Measurements from ENCODE around the gene NCAM2.

The NCAM2 gene

DNA sequence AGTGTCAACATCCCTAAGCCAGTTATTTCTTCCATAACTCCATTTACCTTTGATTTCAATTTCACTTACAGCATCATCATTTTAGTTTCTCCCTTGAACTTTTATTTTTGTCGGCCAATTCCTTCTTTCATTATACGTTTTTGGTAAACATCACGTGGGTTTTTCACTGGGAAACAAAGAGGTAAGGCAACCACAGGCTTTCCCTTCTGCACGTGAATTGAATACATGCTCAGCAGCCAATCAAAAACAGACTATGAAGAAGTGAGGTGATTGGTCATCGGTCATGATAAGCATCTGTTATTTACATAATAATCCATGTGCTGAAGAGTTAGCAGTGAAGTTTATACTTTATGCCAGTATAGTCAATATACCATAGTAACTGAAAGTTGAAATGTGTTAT, 98.7 kb downstream of the NCAM2 start:
- Histone ChIP-seq H4K20me1 (ENCODE audit: insufficient read depth, low read length) (no peaks in the 10 kb centered on the region), H3K9me2 (ENCODE audit: low read depth, low read length) (no peaks in the 10 kb centered on the region), H3F3A (ENCODE audit: insufficient read depth, low read length) (no peaks in the 10 kb centered on the region), H3K4me2 (ENCODE audit: low read length) (no peak overlapping the region), H3K9me3 (ENCODE audit: low read length) (no peaks in the 10 kb centered on the region), H3K36me3 (ENCODE audit: insufficient read depth, low read length) (no peaks in the 10 kb centered on the region), H3K79me2 (ENCODE audit: insufficient read depth, low read length) (no peaks in the 10 kb centered on the region), H3K27ac (ENCODE audit: low read depth, low read length, poor library complexity, severe bottlenecking) (no peak overlapping the region), H2AFZ (ENCODE audit: low read length) (no peak overlapping the region), H3K4me1 (ENCODE audit: insufficient read depth, low read length, severe bottlenecking) (no peaks in the 10 kb centered on the region), H3K9ac (ENCODE audit: low read length) (no peak overlapping the region), H3K27me3 (ENCODE audit: insufficient read depth, low read length) (no peaks in the 10 kb centered on the region), H3K4me3 (ENCODE audit: low read depth, low read length, poor library complexity, severe bottlenecking) (no peak overlapping the region)
- TF ChIP-seq EZH2 (IDR thresholded peaks at IDR 0.05; ENCODE audit: borderline replicate concordance, low read length), result no peak
- TF ChIP-seq, protein P1, sequence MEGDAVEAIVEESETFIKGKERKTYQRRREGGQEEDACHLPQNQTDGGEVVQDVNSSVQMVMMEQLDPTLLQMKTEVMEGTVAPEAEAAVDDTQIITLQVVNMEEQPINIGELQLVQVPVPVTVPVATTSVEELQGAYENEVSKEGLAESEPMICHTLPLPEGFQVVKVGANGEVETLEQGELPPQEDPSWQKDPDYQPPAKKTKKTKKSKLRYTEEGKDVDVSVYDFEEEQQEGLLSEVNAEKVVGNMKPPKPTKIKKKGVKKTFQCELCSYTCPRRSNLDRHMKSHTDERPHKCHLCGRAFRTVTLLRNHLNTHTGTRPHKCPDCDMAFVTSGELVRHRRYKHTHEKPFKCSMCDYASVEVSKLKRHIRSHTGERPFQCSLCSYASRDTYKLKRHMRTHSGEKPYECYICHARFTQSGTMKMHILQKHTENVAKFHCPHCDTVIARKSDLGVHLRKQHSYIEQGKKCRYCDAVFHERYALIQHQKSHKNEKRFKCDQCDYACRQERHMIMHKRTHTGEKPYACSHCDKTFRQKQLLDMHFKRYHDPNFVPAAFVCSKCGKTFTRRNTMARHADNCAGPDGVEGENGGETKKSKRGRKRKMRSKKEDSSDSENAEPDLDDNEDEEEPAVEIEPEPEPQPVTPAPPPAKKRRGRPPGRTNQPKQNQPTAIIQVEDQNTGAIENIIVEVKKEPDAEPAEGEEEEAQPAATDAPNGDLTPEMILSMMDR (IDR thresholded peaks at IDR 0.05; ENCODE audit: low read length), result no peak

DNA sequence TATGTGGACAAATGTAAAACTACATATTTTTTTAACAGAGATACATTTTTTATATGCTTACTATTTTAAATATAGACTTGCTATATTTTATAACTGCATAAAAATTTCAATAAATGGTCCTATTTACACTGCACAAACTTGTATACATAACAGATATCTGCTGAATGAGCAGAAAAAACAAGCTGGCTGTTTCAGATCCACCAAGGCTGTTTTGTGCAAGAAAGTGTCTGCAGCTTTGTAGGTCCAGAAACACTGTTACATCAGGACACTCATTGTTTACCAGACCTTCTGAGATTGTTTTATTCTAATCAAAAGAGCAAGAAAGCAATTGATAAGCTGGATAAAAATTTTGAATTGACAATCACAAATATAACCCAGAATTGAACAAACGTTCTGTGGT, 99.3 kb downstream of the NCAM2 start:
- no peaks in the 10 kb centered on the region for H3K27me3 ChIP-seq (ENCODE audit: insufficient read depth, low read length)
- H3F3A ChIP-seq (ENCODE audit: insufficient read depth, low read length), result no peaks in the 10 kb centered on the region
- H3K27ac ChIP-seq (ENCODE audit: low read depth, low read length, poor library complexity, severe bottlenecking), result no peak overlapping the region
- H3K79me2 ChIP-seq (ENCODE audit: insufficient read depth, low read length), result no peaks in the 10 kb centered on the region
- H3K36me3 ChIP-seq (ENCODE audit: insufficient read depth, low read length), result no peaks in the 10 kb centered on the region
- H3K4me3 ChIP-seq (ENCODE audit: low read depth, low read length, poor library complexity, severe bottlenecking), result no peak overlapping the region
- no peaks in the 10 kb centered on the region for H3K9me3 ChIP-seq (ENCODE audit: low read length)
- TF ChIP-seq, protein P1 (IDR thresholded peaks at IDR 0.05; ENCODE audit: low read length), result no peak
- TF ChIP-seq EZH2 (IDR thresholded peaks at IDR 0.05; ENCODE audit: borderline replicate concordance, low read length), result no peak
- no peak overlapping the region for H2AFZ ChIP-seq (ENCODE audit: low read length)
- H4K20me1 ChIP-seq (ENCODE audit: insufficient read depth, low read length), result no peaks in the 10 kb centered on the region
- H3K4me2 ChIP-seq (ENCODE audit: low read length), result no peak overlapping the region
- no peaks in the 10 kb centered on the region for H3K4me1 ChIP-seq (ENCODE audit: insufficient read depth, low read length, severe bottlenecking)
- H3K9me2 ChIP-seq (ENCODE audit: low read depth, low read length), result no peaks in the 10 kb centered on the region
- H3K9ac ChIP-seq (ENCODE audit: low read length), result no peak overlapping the region

DNA sequence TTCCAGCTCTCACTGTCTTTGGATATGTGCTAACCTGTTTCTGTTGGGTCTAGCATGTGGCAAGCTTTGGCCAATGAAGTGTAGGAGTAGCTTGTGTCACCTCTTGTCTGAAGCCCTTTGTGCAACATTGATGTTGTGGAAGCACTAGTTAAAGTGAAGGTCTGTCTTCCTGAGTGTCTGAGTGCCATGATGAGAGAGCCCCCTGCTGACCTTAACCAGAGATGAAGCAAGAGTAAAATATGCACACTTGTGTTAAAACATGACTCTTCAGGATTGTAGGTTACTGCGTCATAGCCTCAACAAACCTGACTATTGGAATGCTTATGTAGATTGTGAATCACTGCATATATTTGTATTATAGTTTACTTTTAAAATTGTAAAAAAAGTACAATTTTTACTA, 103.7 kb downstream of the NCAM2 start:
- no peak overlapping the region for H3K4me3 ChIP-seq (ENCODE audit: low read depth, low read length, poor library complexity, severe bottlenecking)
- H3K27me3 ChIP-seq (ENCODE audit: insufficient read depth, low read length), result no peaks in the 10 kb centered on the region
- TF ChIP-seq EZH2 (IDR thresholded peaks at IDR 0.05; ENCODE audit: borderline replicate concordance, low read length), result no peak
- TF ChIP-seq, protein P1 (IDR thresholded peaks at IDR 0.05; ENCODE audit: low read length), result peak; percentile 43; the same call in 1 of the 2 replicates
- no peaks in the 10 kb centered on the region for H3K9me2 ChIP-seq (ENCODE audit: low read depth, low read length)
- H3K9ac ChIP-seq (ENCODE audit: low read length), result no peak overlapping the region
- H3K9me3 ChIP-seq (ENCODE audit: low read length), result no peaks in the 10 kb centered on the region
- H3K4me2 ChIP-seq (ENCODE audit: low read length), result no peak overlapping the region
- no peaks in the 10 kb centered on the region for H3K79me2 ChIP-seq (ENCODE audit: insufficient read depth, low read length)
- H3K27ac ChIP-seq (ENCODE audit: low read depth, low read length, poor library complexity, severe bottlenecking), result no peak overlapping the region
- H3K4me1 ChIP-seq (ENCODE audit: insufficient read depth, low read length, severe bottlenecking), result no peaks in the 10 kb centered on the region
- H2AFZ ChIP-seq (ENCODE audit: low read length), result no peak overlapping the region
- no peaks in the 10 kb centered on the region for H3K36me3 ChIP-seq (ENCODE audit: insufficient read depth, low read length)
- H4K20me1 ChIP-seq (ENCODE audit: insufficient read depth, low read length), result no peaks in the 10 kb centered on the region
- no peaks in the 10 kb centered on the region for H3F3A ChIP-seq (ENCODE audit: insufficient read depth, low read length)

Measured in OCI-LY1 (cell line).